Activated CD4-positive, alpha-beta T cell treated with anti-CD3 and anti-CD28 coated beads, Interleukin-2, amount 50 U/mL, for 1 hour (primary cell): ENCODE data around the gene SHC3.

ENCODE experiments used
- DNase-seq: peaks from one replicate; pipeline ENCODE4 v3.0.0-alpha.2; 2020

Gene SHC3

DNA sequence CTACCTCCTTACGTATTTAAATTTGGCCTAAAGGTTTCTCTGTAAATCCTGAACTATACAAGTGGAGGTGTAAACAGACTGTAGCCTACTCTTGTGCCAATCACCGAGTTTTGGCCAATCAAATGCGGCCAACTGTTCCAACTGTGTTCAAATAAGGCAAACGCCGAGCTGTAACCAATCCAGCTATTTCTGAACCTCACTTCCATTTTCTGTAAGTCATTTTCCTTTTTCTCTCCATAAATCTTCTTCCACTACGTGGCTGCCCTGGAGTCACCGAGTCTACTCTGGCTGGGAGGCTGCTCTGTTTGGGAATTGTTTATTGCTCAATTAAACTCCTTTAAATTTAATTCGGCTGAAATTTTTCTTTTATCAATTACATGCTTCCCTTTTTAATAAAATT is 129.0 kb downstream of the SHC3 start:
- no peak for DNase-seq

DNA sequence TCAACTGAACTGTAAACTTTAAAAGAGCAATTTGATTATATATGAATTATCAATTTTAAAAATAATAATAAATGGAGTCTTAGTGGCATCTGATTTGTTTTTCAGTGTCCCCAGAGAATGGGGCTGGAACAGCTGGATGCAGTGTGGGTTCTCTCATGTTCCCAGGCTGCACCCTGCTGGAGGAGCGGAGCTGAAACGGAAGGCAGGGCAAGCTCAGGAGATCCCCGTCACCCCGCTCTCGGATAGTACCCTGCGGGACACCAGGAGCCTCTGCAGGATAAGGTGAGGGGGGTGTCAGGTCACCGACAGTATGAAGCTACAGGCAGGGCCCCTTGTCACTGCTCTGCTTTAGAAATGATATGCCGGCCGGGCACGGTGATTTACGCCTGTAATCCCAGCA is 130.0 kb downstream of the SHC3 start:
- no peak for DNase-seq

DNA sequence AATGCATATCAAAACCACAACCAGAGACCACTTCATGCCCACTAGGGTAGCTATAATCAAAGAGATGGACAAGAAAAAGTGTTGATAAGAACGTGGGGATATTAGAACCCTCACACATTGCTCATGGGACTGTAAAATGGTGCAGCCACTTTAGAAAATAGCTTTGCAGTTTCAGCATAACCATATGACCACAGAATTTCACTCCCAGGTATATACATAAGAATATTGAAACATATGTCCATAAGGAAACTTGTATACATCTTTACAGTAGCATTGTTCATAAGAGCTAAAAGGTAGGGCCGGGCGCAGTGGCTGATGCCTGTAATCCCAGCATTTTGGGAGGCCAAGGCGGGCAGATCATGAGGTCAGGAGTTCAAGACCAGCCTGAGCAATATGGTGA is 131.0 kb downstream of the SHC3 start:
- no peak for DNase-seq

GRCh38 chr9:89046832-89047231 is 131.8 kb downstream of the SHC3 start:
- no peak for DNase-seq

DNA sequence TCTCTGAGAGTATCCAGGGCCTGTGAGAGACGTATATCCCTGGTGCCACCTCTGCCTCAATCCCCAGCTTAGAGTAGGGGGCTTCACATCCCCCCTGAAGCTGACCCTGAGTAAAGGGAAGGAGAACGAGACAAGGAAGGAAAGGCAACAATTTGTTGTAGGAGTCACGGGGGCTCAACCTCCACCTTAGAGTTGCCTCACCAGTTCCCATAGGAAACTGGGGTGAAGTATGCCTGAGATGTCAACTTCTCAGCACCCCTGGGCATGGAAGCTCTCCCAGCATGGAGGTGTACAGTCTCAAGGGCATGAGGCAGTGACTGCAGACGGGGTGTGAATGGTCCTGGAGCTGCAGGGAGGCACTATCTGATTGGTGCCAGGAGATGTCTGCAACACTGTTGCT is 133.7 kb downstream of the SHC3 start:
- no peak for DNase-seq

GRCh38 chr9:89044104-89044503 is 134.5 kb downstream of the SHC3 start:
- no peak for DNase-seq

DNA sequence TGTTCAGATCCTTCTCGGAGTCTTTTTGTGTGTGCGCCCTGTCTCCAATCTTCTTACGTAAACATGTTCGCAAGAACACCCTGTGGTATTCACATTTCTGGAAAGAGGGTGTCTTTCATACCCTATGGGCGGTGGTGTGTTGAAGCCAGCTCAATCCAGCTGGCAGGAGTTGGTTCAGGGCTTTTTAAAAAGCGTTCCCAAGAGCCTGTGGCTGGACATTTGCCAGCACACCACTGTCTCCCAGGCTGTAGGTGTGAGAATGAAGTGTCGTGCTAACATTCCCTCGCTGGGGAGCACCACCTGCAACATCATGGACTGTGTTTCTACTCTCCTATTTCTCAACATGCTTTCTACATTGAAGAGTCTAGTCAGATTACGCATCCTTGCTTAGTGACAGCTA is 135.6 kb downstream of the SHC3 start:
- DNase-seq = no peak

DNA sequence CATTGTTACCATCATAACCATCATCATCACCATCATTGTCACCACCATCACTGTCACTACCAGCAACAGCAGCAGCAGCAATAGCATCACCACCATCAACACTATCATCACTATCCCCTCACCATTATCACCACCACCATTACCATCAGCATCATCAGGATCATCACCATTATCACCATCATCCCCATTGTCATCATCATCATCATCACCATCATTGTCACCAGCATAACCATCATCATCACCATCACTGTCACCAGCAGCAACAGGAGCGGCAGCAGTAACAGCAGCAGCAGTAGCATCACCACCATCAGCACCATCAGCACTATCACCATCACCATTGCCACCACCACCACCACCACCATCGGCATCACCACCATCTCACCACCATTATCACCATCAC is 139.0 kb downstream of the SHC3 start:
- DNase-seq = no peak

GRCh38 chr9:89039104-89039465 is 139.5 kb downstream of the SHC3 start:
- DNase-seq = no peak

DNA sequence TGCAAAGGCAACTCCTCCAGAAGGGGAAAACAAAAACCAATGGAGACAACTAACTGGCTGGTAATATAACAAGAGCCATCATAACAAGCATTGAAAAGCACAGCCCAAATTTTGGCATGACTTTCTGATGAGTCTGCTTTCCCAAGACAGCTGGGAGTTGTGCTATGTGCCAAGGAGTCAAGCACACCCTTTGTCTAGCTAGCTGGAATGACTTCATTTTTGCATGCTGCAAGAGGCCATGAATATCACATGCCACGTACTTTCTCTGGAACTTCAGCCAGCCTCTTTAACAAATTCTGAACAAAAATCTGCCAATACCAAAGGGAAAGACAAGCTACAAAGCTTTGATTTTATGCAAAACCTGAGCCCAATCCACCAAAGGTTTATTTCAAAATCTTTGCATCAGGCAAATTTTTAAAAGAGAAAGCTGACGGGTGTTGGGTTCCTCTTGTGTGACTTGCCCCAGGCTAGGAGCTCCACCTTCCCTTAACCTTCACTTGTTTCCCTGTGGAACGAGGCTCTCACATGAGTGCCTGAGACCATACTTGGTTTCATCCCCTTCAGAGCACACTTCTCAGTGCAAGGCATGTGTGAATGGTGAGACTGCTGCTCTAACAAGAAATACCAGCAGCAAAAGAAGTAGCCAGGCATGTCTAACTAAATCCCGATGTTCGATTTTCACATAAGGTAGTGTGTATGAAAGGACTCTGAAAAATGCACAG is 140.1 kb downstream of the SHC3 start:
- no peak for DNase-seq

- no peak for DNase-seq
Observed at GRCh38 chr9:89037891-89038290, 140.7 kb downstream of the SHC3 start.

GRCh38 chr9:89037346-89037745 is 141.3 kb downstream of the SHC3 start:
- DNase-seq = no peak

DNA sequence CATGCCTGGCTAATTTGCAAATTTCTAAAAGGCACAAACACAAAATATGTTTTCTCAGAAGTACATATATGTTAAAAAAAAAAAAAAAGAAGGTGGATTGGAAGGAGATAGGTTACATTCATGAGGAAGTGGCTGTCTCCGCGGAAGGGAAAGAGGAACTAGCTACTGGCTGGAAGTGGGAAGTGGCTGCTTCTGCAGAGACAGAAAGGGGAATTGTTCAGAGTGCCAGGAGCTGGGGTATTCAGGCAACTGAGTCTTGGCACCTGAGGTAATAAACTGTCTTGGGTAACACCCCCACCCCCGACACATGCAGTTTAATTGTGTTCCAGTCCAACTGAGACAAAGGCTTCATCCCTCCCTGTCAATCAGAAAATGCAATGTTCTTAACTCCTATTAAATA is 141.7 kb downstream of the SHC3 start:
- DNase-seq = no peak

DNA sequence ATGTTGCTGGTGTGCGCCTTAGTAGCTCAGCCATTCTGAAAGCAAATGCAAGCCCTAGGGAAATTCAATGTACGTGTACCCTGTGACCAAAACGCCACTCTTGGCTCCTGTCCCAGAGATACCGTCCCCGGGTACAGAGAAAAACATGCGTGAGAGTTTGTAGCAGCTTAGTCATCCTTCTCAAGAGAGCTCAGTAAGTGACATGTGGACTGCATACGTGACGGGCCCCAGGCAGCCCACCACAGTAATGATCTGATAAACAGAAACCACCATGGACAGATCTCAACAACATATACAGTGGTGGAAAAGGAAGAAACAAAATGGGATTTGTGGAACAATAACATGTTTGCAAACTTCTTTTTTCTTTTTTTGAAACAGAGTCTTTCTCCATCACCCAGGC is 142.2 kb downstream of the SHC3 start:
- DNase-seq = no peak

- no peak for DNase-seq
Observed at GRCh38 chr9:89032661-89033060, 146.0 kb downstream of the SHC3 start.

- DNase-seq = no peak
Observed at GRCh38 chr9:89032173-89032572, 146.4 kb downstream of the SHC3 start.

GRCh38 chr9:89029788-89030187 is 148.8 kb downstream of the SHC3 start:
- DNase-seq = no peak

- DNase-seq = no peak
Observed at GRCh38 chr9:89026876-89027275, 151.7 kb downstream of the SHC3 start.

- DNase-seq = no peak
Observed at GRCh38 chr9:89025553-89025952, 153.1 kb downstream of the SHC3 start.

DNA sequence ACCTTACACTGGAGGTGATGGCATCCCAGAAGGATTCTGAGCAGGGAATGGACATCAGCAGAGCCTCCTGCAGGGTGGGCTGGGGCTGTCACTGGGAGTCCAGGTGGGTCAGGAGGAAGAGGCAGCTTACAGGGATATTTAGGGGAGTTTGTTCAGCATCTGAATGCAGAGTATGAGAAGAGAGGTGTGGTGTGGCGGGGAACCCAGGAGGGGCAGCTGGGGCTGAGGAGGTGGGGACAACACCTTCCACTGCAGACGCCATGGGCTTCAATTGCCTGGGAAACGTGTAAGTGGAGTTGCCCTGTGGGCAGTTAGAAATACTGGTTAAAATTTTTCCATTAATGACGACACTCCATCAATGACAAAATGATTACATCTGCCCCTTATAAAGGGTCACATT is 153.9 kb downstream of the SHC3 start:
- DNase-seq = no peak

- DNase-seq = no peak
Observed at GRCh38 chr9:89023740-89024139, 154.9 kb downstream of the SHC3 start.

GRCh38 chr9:89022902-89023301 is 155.7 kb downstream of the SHC3 start:
- no peak for DNase-seq

DNA sequence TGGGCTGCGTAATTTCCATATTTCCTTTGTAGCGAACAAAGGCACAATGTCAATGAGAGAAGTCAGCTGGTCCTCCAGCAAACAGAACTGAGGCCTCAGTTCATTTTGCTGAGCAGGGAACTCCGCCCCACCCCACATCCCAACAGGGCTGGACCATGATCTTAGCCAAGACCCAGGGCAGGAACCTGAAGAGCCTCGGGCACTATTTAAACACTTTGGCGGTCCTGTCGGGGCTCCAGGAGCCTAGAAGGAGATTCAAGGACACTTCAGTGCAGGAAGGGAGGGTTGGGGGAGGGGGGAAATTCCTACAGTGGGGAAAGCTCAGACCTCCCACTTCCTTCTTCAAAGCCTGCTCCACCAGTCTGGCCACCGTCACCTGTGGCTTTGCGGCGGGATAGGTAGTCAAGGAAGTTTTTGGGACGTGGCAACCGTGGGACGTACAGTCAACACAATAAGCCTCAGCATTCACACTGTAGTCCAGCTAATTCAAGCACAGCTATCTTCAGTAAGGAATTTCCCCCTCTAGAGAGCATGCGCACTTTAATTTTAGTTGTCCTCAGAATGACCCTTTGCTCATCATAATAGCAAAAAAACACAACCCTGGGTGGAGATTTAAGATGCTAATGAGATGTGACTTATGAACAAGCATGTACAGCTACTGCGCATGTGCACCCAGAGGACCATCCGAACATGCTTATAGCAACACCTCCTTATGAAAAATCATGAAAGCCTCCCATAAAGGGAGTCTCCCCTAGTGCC is 156.4 kb downstream of the SHC3 start:
- no peak for DNase-seq

DNA sequence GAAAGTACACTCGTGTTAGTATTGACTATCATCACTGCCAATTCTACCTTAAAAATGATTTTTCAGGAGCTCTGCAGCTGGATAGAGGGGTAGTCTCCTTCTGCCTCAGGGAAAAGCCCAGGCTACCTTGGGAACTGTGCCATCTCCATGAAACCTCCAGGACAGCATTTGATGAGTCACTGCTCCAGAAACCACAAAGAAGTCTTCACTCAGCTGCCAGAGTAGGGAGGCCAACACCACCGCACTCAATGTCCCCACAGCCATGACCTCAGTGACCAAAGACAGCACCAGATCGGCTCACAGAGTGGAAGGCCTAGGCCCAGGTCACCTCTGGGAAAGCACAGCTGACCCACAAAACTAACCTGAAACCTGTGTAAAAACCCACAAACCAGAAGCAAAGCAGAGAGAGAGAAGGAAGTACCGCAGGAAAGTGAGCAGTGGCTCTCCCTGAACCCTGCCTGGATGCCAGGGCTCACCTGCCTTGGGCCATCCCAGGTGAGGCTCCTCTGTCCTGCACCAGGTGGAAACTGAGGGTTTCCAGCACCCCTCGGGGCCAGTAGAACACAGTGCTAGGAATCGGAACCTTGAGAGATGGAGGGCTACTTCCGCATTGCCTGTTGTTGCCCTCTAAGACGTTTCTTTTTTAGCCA is 157.3 kb downstream of the SHC3 start:
- DNase-seq = no peak
